ENCODE results near the gene DNAH6. TPM values are rescaled to one million over a fixed set of nuclear protein-coding genes. Genes with fewer than 3 reads are reported as not detected.

DNAH6 gene
- total RNA-seq, 1 experiment from 2014 or later, result 0.26 TPM

- Histone ChIP-seq H3K23ac (ENCODE audit: insufficient read length, low read depth, low read length) (no peak overlapping the region), H4K5ac (ENCODE audit: insufficient read length, low read depth, low read length) (no peak overlapping the region), H3K14ac (ENCODE audit: insufficient read depth, low read length) (no peak overlapping the region), H3K27ac (ENCODE audit: insufficient read length, low read depth, low read length) (no peak overlapping the region), H2AK5ac (ENCODE audit: insufficient read length, low read length) (no peak overlapping the region), H3K79me2 (ENCODE audit: insufficient read depth, low read length) (no peaks in the 10 kb centered on the region), H3K79me1 (ENCODE audit: insufficient read depth, low read depth, low read length, poor library complexity, severe bottlenecking) (no peaks in the 10 kb centered on the region), H2AFZ (ENCODE audit: low read length) (no peak overlapping the region), H3K4me2 (ENCODE audit: insufficient read depth, insufficient read length, low read length) (no peak overlapping the region), H3K4me1 (ENCODE audit: insufficient read depth, low read length) (no peaks in the 10 kb centered on the region), H3K23me2 (ENCODE audit: insufficient read length, low read depth, low read length, poor library complexity, severe bottlenecking) (no peaks in the 10 kb centered on the region), H3K9ac (ENCODE audit: extremely low read depth, insufficient read length, low read length) (no peak overlapping the region), H2BK120ac (ENCODE audit: low read depth, low read length, poor library complexity, severe bottlenecking) (no peak overlapping the region), H2BK15ac (ENCODE audit: low read depth, low read length) (no peak overlapping the region), H2BK5ac (ENCODE audit: insufficient read length, low read length) (no peak overlapping the region), H2BK12ac (ENCODE audit: insufficient read length, low read depth, low read length) (no peak overlapping the region), H3K4ac (ENCODE audit: low read depth, low read length) (no peak overlapping the region), H4K20me1 (ENCODE audit: control insufficient read depth, insufficient read depth, insufficient read length) (no peaks in the 10 kb centered on the region), H4K91ac (ENCODE audit: insufficient read length, low read depth, low read length) (no peak overlapping the region), H3K9me3 (ENCODE audit: control insufficient read depth, low read depth, low read length) (no peaks in the 10 kb centered on the region), H4K8ac (replicated peaks; ENCODE audit: insufficient read length, low read depth, low read length) (no peak overlapping the region), H3K27me3 (ENCODE audit: insufficient read depth, low read length) (no peaks in the 10 kb centered on the region), H3T11ph (ENCODE audit: low read length) (no peak overlapping the region), H2BK20ac (ENCODE audit: low read depth, low read length, poor library complexity, severe bottlenecking) (no peak overlapping the region), H3K56ac (ENCODE audit: insufficient read length, low read depth, low read length) (no peak overlapping the region), H3K18ac (ENCODE audit: insufficient read length, low read depth, low read length) (no peak overlapping the region)
- H3K27me3 Mint-ChIP-seq (ENCODE audit: low read depth), result peaks cover 22% of the 10 kb centered on the region
- H3K4me3 Mint-ChIP-seq, result no peak overlapping the region
- H3K27ac Mint-ChIP-seq, result no peak overlapping the region; a peak in 1 of 7 replicates
- H3K9me3 Mint-ChIP-seq, result peaks cover 15% of the 10 kb centered on the region in 2 experiments
- peaks cover 8 to 16% of the 10 kb centered on the region in 2 experiments for H3K4me1 Mint-ChIP-seq
- H3K36me3 Mint-ChIP-seq (ENCODE audit: insufficient read depth in 1 of 3, low read depth in 3 of 3), result peaks cover 6 to 15% (median 8%) of the 10 kb centered on the region in 3 experiments
- no peak for DNase-seq
- TF ChIP-seq CTCF (conservative IDR thresholded peaks at IDR 0.05), result no peak
- WGBS (ENCODE audit: extremely low coverage, insufficient read length, low lambda C conversion rate), result no CpG with 5 or more reads among the region's 2 CpGs
These were observed 322.3 kb downstream of the DNAH6 start for GRCh38 chr2:84838434-84839145.
